ENCODE results near the gene ZFP64.
"Not testable (repeated sequence)": the region's sequence is repeated elsewhere in the genome, so short reads cannot be mapped to it uniquely, and the experiment has no call there.

Gene ZFP64

DNA sequence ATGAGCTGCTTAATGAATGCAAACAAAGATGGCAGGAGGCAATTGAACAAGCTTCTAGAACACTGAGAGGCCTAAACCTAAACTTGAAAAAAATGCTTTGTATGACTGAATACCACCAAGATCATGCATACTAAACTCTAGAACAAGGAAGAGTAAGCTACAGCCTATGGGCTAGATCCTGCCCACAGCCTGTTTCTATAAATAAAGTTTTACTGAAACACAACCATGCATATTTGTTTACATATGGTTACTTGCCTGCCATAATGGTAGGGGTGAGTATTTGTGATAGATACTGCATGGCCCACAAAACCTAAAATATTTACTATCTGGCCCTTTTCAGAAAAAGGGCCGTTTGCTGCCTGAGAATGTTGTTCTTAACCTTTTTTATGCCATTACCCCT, 37.0 kb downstream of the ZFP64 start:
- no peak for DNase-seq (ENCODE audit: low spot score)

DNA sequence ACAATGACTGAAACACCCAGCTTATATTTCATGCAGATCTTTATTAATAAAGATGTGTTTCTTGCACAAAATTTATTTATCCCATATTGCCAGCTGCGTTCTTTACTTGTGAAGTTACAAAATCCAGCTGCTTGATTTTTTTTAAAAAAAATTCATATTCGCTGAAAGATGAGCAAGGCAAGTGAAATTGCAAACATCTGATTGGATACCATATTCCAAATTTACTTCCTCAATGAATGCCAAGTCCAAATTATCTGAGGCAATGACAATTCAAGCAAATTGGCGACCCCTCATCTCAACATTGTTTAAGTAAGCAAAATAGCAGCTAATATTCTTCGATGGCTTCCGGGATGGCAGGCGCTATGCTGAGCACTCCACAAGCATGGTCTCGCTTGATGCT, 37.7 kb downstream of the ZFP64 start:
- DNase-seq (ENCODE audit: low spot score): no peak

DNA sequence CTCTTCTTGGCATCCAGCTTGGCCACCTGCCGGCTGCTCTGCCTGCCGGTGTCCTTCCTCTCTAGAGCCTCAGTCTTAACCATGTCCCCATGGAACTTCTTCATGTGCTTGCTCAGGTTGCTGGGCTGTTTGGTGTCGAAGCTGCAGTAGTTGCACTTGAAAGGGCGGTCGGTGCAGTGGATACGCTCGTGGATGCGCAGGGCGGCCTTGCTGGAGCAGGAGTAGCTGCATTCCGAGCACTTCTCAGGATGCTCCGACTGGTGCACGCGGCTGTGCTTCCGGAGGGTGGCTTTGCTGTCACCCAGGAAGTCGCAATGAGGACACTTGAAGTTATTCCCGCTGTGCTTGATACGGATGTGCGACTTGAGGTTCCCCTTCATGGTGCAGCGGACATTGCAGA, 38.7 kb downstream of the ZFP64 start:
- DNase-seq (ENCODE audit: low spot score): no peak

DNA sequence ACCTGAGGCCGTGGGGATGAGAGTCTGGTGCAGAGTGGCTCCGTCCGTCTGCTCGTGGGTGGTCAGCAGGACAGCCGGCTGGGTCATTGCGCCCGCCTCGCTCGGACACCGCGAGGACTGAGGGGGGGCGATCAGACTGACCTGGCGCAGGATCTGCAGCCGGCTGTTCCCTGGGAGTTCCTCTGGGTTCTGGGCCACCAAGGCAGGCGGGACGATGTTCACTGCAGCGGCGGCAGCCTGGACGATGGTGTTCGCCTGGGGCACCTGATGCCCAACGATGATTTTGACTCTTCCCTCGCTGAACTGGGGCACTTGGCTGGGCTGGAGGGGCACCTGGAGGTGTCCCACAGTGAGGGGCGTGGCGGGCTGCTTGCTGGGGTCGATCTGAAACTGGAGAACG, 39.2 kb downstream of the ZFP64 start:
- DNase-seq (ENCODE audit: low spot score): no peak

DNA sequence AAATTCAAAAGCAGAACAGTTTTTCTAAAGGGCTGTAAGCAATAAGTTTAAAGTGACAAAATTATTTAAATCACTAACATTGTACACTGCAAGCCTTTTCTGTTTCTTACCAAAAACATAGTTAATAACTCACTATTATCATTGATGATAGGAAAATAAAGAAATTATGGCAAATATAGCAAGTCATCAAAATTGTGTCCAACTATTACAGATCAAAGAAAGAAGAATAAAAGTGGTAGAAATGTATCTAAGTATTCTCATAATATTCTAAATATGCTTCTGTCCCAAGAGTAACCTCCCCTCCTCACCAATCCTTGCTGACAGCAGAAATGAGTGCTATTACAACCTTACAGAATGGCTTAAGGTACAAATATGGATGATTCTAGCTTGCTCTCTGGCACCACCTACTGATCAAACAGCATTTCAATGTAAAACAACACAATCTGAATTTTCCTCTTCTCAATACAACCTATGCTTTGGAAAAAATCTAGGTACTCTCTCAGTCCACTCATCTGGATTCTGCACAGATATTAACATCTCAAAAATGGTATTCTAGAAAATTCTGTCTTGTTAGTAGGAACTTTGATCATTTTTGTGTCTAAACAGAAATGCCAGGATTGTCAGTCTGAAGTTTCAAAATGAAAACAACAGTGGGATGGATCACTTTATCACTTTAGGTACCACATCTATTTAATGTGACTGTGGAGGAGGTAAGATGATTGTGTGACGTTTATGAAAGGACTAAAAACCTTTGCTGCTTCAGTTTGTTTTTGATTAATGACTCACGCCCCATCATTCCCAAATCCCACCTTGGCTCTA, 40.9 kb downstream of the ZFP64 start:
- DNase-seq (ENCODE audit: low spot score): peak; percentile 29

DNA sequence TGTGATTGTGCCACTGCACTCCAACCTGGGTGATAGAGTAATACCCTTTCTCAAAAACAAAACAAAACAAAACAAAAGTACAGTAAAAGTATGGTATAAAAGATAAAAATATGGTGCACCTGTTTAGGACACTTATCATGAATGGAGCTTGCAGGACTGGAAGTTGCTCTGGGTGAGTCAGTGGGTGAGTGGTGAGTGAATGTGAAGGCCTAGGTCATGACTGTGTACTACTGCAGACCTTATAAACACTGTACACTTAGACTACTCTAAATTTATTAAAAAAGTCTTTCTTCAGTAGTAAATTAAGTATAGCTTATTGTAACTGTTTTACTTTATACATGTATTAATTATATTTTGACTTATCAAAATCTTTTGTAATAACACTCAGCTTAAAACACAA, 46.0 kb downstream of the ZFP64 start:
- no peak for DNase-seq (ENCODE audit: low spot score)

DNA sequence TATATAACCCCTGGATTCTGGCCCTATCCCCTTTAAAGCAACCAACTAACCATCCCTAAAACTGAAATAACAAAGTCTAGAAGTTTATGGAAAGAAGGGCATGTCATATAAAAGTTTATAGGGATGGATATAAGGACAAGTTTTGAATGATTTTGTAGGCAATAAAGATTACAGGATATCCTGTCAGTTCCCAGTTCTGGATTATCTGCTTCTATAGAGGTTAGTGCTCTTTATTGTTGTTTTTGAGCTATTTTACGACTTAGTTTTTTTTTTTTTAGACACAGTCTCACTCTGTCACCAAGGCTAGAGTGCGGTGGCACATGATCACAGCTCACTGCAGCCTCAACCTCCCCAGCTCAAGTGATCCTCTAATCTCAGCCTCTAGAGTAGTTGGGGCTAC, 48.3 kb downstream of the ZFP64 start:
- no peak for DNase-seq (ENCODE audit: low spot score)

DNA sequence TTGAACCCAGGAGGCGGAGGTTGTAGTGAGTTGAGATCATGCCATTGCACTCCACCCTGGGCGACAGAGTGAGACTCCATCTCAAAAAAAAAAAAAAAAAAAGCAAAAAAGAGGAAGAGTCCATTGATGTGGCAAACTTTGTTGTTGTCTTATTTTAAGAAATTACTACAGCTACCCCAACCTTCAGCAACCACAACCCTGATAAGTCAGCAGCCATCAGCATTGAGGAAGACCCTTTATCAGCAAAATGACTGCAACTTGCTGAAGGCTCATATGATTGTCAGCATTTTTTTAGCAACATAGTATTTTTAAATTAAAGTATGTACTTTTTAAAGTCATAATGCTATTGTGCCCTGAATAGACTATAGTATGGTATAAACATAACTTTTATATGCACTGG, 48.8 kb downstream of the ZFP64 start:
- DNase-seq (ENCODE audit: low spot score): no peak

DNA sequence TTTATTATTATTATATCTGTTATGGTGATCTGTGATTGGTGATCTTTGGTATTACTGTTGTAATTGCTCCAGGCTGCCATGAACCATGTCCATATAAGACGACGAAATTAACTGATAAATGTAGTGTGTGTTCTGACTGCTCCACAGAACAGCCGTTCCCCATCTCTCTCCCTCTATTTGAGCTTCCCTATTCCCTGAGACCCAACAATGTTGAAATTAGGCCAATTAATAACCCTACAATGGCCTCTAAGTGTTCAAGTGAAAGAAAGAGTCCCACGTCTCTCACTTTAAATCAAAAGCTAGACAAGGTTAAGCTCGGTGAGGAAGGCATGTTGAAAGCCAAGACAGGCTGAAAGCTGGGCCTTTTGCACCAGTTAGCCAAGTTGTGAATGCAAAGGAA, 51.6 kb downstream of the ZFP64 start:
- DNase-seq (ENCODE audit: low spot score): no peak

DNA sequence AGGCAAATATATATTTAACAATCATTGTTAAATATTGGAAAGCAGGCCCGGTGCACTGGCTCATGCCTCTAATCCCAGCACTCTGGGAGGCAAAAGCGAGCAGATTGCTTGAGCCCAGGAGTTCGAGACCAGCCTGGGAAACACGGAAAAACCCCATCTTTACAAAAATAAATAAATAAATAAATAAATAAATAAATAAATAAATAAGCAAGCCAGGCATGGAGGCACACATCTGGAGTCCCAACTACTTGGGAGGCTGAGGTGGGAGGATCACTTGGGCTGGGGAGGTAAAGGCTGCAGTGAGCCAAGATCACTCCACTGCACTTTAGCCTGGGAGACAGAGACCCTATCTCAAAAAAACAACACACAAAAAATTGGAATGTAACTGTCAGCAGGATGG, 53.7 kb downstream of the ZFP64 start:
- no peak for DNase-seq (ENCODE audit: low spot score)

DNA sequence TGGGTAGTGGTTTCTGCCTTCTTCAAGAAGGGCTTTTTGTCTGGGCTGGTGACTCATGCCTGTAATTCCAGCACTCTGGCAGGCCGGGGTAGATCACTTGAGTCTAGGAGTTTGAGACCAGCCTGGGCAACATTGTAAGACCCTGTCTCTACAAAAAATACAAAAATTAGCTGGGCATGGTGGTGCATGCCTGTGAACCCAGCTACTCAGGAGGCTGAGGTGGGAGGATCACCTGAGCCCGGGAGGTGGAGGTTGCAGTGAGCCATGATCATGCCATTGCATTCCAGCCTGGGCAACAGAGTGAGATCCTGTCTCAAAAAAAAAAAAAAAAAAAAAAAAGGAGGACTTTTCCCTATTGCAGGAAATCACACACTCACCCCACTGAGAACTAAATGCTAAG, 57.9 kb downstream of the ZFP64 start:
- DNase-seq (ENCODE audit: low spot score): not testable (repeated sequence)

DNA sequence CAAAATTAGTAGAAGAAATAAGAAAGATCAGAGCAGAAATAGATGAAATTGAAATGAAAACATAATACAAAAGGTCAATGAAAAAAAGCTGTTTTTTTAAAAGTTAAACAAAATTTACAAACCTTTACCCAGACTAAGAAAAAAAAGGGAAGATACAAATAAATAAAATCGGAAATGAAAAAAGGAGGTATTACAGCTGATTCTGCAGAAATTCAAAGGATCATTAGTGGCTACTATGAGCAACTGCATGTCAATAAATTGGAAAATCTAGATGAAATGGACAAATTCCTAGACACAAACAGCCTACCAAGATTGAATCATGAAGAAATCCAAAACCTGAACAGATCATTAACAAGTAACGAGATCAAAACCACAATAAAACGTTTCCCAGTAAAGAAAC, 59.2 kb downstream of the ZFP64 start:
- no peak for DNase-seq (ENCODE audit: low spot score)

DNA sequence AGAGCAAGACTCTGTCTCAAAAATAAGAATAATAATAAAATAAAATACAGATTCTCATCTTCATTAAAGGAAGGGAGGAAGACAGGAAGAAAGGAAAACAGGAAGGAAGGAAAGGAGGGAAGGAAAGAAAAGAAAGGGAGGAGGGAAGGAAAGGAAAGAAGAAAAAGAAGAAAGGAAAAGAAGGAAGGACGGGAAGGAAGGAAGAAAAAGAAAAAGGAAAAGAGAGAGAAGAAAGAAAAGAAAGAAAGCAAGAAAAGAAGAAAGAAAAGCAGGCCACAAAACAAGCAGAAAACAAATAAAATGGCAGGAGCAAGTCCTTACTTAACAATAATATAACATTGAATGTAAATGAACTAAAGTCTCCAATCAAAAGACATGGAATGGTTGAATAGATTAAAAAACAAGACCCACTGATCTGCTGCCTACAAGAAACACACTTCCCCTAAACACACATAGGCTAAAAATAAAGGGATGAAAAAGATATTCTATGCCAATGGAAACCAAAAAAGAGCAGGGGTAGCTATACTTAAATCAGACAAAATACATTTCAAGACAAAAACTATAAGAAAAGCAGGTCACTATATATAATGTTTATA, 60.4 kb downstream of the ZFP64 start:
- no peak for DNase-seq (ENCODE audit: low spot score)

DNA sequence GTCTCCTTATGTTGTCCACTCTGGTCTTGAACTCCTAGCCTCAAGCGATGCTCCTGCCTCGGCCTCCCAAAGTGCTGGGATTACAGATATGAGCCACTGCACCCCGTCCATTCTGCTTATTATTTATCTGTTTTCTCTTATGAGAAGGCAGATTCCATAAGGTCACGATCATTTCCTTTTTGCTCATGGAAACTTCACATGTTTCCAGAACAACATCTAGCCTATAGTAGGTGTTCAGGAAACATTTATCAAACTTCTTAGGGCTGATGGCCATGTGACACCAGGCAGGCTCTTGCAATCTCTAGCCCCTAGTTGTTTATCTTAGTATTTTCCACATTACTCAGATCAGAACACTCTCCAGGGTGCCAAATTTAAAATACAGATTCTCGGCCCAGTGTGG, 61.2 kb downstream of the ZFP64 start:
- no peak for DNase-seq (ENCODE audit: low spot score)

DNA sequence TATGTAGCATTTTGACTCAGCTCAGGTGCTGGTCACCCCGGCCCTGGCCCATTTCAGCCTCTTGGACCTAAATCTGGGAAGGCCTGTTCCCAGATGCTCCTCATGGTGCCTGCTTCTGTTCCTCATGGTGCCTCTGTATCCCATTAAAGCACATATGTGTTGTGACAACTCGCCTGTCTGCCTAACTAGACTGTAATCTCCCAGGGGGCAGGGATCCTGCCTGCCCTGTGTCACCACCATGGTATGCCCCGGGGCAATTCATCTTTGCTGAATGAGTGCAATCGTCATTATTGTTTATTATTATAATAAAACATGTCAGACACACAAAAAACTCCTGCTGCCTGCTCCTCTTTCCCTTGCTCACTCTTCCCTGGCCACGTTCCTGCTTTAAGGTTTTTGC, 62.0 kb downstream of the ZFP64 start:
- DNase-seq (ENCODE audit: low spot score): no peak

DNA sequence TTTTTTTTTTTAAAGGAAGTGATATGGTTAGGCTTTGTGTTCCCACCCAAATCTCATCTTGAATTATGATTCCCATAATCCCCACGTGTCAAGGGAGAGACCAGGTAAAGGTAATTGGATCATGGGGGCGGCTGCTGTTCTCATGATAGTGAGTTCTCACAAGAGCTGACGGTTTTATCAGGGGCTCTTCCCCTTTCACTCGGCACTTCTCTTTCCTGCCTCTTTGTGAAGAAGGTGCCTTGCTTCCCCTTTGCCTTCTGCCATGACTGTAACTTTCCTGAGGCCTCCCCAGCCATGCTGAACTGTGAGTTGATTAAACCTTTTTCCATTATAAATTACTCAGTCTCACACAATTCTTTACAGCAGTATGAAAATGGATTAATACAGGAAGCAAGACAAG, 64.3 kb downstream of the ZFP64 start:
- DNase-seq (ENCODE audit: low spot score): no peak

DNA sequence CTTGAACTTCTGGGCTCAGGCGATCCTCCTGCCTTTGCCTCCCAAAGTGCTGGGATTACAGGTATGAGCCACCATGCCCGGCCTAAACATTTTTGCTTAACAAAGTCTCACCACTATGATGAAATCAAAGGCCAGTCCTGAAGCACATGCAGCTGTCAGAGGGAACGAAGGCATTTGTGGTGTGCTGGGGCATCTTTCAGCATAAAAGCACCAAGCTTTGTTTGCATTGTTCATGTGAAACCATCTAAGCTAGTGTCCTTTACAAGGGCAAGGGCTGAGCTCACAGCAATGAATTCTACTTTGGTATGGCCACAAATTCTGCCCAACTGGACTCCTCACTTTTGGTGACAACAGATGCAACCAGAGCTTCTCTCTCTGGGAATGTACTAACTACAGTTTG, 66.8 kb downstream of the ZFP64 start:
- no peak for DNase-seq (ENCODE audit: low spot score)

DNA sequence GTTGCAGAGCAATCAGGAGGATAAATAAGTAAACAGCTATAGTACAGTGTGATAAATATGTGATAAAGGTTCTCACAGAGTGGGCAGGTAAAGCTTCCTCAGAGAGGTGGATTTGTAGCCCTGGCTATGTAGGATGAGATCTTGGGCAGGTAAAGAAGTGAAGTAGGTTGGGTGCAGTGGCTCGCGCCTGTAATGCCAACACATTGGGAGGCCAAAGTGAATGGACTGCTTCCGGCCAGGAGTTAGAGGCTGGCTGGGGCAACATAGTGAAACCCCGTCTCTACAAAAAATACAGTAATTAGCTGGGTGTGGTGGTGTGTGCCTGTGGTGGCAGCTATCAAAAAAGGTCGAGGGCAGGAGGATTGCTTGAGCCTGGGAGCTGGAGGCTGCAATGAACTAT, 72.9 kb downstream of the ZFP64 start:
- no peak for DNase-seq (ENCODE audit: low spot score)

DNA sequence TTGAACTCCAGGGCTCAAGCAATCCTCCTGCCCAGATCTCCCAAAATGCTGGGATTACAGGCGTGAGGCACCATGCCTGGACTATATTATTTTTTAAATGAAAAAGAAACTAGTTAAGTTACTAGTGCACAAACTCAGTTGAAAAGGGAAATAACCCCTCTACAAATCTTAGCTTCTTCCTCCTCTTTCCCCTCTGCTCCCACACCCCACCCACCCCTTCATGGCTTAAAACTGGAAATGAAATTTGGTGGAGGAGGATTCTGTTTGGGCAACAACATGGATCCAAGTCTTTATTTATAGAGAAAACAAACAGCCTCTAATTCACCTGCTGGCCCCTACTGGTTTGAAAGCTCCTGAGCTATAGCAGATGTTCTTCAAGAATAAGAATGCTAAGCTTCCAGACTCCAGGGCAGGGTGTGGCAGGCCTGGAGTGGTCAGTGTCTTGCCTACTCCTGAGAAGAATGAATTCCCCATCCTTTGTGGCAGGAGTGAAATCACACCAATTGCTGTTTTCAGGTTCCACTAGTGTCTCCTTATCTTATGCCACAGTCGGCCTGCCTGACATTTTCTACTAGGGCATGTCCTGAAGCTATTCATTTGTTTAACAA, 73.5 kb downstream of the ZFP64 start:
- DNase-seq (ENCODE audit: low spot score): no peak

DNA sequence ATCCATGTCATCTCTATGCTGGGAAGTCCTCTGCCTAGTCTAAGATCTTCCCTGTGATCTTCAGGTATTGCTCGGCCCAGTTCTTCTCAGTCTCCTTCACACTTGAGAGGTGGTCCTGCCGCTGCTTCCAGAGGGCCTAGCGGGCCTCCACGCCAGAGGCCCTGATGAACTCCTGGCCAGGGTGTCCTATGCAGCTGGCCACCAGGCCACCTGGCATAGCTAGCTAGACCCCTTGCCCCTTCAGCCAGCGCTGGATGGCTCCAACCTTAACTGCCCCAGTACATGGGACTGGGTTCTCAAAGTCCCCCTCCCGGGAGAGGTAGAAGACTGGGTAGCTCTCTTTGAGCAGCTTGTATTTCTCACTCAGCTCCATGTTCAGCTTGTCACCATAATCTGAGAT, 81.1 kb downstream of the ZFP64 start:
- no peak for DNase-seq (ENCODE audit: low spot score)

DNA sequence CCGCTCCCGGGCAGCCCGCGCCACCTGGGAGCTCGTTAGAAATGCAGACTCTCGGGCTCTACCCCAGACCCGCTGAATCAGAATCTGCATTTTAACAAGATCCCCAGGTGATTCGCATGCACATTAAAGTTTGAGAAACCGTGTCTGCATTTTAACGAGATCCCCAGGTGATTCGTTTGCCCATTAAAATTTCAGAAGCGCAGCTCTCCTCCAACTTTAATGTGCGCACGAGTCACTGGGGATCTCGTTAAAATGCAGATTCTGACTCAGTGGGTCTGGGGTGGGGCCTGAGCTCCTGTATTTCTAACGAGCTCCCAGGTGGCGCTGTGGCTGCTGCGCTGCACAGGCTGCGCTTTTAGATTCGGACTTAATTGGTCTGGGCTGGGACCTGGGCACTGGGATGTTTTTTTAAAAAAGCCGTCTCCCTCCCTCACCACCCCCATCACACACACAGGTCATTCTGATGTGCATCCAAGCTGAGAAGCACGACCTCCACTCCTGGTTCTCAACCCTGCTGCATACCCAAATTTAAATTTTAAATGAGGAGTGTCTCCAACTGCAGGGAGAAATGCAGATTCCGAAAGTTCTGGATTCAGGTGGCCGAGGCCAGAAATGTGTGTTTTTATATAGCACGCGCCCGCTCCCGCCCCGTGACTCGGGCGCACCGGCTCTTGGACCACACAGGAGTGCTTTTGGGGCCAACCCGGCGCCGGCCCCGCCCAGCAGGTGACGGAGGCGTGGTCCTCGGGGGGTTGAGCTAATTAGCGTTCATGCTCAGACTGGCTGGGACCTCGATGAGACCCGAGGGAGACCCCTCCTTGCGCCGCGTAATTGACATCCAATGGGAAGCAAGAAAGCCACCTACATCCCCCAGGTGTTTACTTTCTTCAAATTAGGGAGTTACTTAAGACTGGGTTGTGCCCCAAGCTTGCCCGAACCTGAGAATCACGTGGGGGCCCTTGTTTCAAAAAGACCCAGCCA, 85.8 kb downstream of the ZFP64 start:
- DNase-seq (ENCODE audit: low spot score): no peak

Data from globus pallidus (tissue), 1 donor.